GM23248 (cell line): ENCODE results near the gene LOC128125822.
"Not testable (repeated sequence)": the region's sequence is repeated elsewhere in the genome, so short reads cannot be mapped to it uniquely, and the experiment has no call there.

Experiments
- DNase-seq: peaks from one replicate; pipeline ENCODE4 v3.0.0-alpha.2; 2015
- H2AFZ ChIP-seq: fragments of 200-600 bp; sonication (generic); 2 replicates; pipeline ENCODE4 v1.6.1; 2016; ENCODE audit warnings: antibody characterized with exemption
- H3F3A ChIP-seq: fragments of 200-600 bp; sonication (generic); 2 replicates; pipeline ENCODE4 v1.6.1; 2016; ENCODE audit warnings: mild to moderate bottlenecking, antibody characterized with exemption, mixed run types; ENCODE audit not compliant: insufficient read depth
- H3K27ac ChIP-seq: fragments of 200-600 bp; sonication (generic); 2 replicates; pipeline ENCODE4 v1.5.1; 2016; ENCODE audit warnings: mild to moderate bottlenecking
- H3K27me3 ChIP-seq: fragments of 200-600 bp; sonication (generic); replicated peaks from 2 replicates; pipeline ENCODE4 v1.6.1; 2016; ENCODE audit warnings: mild to moderate bottlenecking; ENCODE audit not compliant: insufficient read depth
- H3K36me3 ChIP-seq: fragments of 200-600 bp; sonication (generic); 2 replicates; pipeline ENCODE4 v1.6.1; 2016; ENCODE audit warnings: low read depth, mild to moderate bottlenecking
- H3K4me1 ChIP-seq: fragments of 200-600 bp; sonication (generic); 2 replicates; pipeline ENCODE4 v1.6.1; 2016; ENCODE audit warnings: mild to moderate bottlenecking; ENCODE audit not compliant: insufficient read depth
- H3K4me2 ChIP-seq: fragments of 200-600 bp; sonication (generic); one replicate; pipeline ENCODE4 v1.6.1; 2016; ENCODE audit warnings: mild to moderate bottlenecking; ENCODE audit not compliant: unreplicated experiment
- H3K4me3 ChIP-seq: fragments of 200-600 bp; sonication (generic); 2 replicates; pipeline ENCODE4 v1.5.1; 2016; ENCODE audit warnings: mild to moderate bottlenecking
- H3K79me2 ChIP-seq: fragments of 200-600 bp; sonication (generic); 2 replicates; pipeline ENCODE4 v1.6.1; 2016; ENCODE audit warnings: mild to moderate bottlenecking; ENCODE audit not compliant: insufficient read depth
- H3K9ac ChIP-seq: fragments of 200-600 bp; sonication (generic); 2 replicates; pipeline ENCODE4 v1.6.1; 2016; ENCODE audit warnings: mild to moderate bottlenecking
- H3K9me2 ChIP-seq: fragments of 200-600 bp; sonication (generic); 2 replicates; pipeline ENCODE4 v1.6.1; 2016; ENCODE audit warnings: mixed run types, mild to moderate bottlenecking, moderate library complexity; ENCODE audit not compliant: insufficient read depth
- H3K9me3 ChIP-seq: fragments of 200-600 bp; sonication (generic); one replicate; pipeline ENCODE4 v1.6.1; 2017; ENCODE audit warnings: low read depth
- H4K20me1 ChIP-seq: fragments of 200-600 bp; sonication (generic); 2 replicates; pipeline ENCODE4 v1.6.0; 2016; ENCODE audit not compliant: insufficient read depth
- EZH2 ChIP-seq: fragments of 200-600 bp; sonication (generic); IDR thresholded peaks from 2 replicates; pipeline ENCODE4 v1.6.1; 2018; ENCODE audit warnings: antibody characterized with exemption, mild to moderate bottlenecking; ENCODE audit not compliant: insufficient read depth, poor library complexity, severe bottlenecking
- EZH2phosphoT487 ChIP-seq: fragments of 200-600 bp; sonication (generic); IDR thresholded peaks from 2 replicates; pipeline ENCODE4 v1.6.1; 2018; ENCODE audit warnings: antibody characterized with exemption, moderate library complexity, mild to moderate bottlenecking, low read depth; ENCODE audit not compliant: insufficient read depth
- WGBS, 2 experiments: methylation state at CpG; one replicate each; pipeline ENCODE4 v1.1.6; 2015 to 2017; ENCODE audit warnings: low lambda C conversion rate in 2 of 2, low coverage in 1 of 2; ENCODE audit errors: missing lambda C conversion rate in 2 of 2; 5-methylcytosine and 5-hydroxymethylcytosine counted together
- in situ Hi-C: fragments of 300-500 bp; cut with MboI; formaldehyde crosslinking; loops from 2 replicates; pipeline ENCODE4 v1.15.0; 2020

The LOC128125822 gene

GRCh38 chr6:63581355-63582013 is 9.2 kb downstream of the LOC128125822 start:
- H3K9me2 ChIP-seq: no peaks in the 10 kb centered on the region
- peaks cover 6% of the 10 kb centered on the region; the same call in 1 of the 2 replicates for H3K4me1 ChIP-seq
- no peaks in the 10 kb centered on the region; the same call in 1 of the 2 replicates for H4K20me1 ChIP-seq
- TF ChIP-seq EZH2 (no peak), EZH2phosphoT487 (no peak)
- no peaks in the 10 kb centered on the region for H3K27me3 ChIP-seq
- no peak overlapping the region for H3K4me3 ChIP-seq
- peaks cover 70% of the 10 kb centered on the region for H3K36me3 ChIP-seq
- in situ Hi-C loops: no loop called here
- no peak for DNase-seq
- peaks cover 47% of the 10 kb centered on the region for H3K79me2 ChIP-seq
- no peaks in the 10 kb centered on the region for H3K9me3 ChIP-seq
- WGBS, 2 experiments: 96 to 97% methylated on average over 2 of the region's 2 CpGs
- H3K27ac ChIP-seq: no peak overlapping the region
- H3F3A ChIP-seq: peaks cover 82% of the 10 kb centered on the region
- H3K9ac ChIP-seq: no peak overlapping the region
- H3K4me2 ChIP-seq: no peak overlapping the region
- no peak overlapping the region for H2AFZ ChIP-seq

- no peaks in the 10 kb centered on the region for H3K9me3 ChIP-seq
- no peaks in the 10 kb centered on the region for H3K4me1 ChIP-seq
- H3K9me2 ChIP-seq: no peaks in the 10 kb centered on the region
- H2AFZ ChIP-seq: no peak overlapping the region
- H4K20me1 ChIP-seq: no peaks in the 10 kb centered on the region; the same call in 1 of the 2 replicates
- no peak overlapping the region for H3K4me3 ChIP-seq
- H3K4me2 ChIP-seq: no peak overlapping the region
- H3K27me3 ChIP-seq: no peaks in the 10 kb centered on the region
- H3K79me2 ChIP-seq: peaks cover 34% of the 10 kb centered on the region
- in situ Hi-C loops: no loop called here
- peaks cover 74% of the 10 kb centered on the region for H3F3A ChIP-seq
- TF ChIP-seq EZH2phosphoT487 (no peak), EZH2 (no peak)
- H3K27ac ChIP-seq: no peak overlapping the region
- H3K36me3 ChIP-seq: peaks cover 59% of the 10 kb centered on the region
- DNase-seq: no peak
- H3K9ac ChIP-seq: no peak overlapping the region
- WGBS, 2 experiments: 89 to 91% methylated on average over 4 of the region's 4 CpGs
Observed at GRCh38 chr6:63582579-63583231, 10.4 kb downstream of the LOC128125822 start.

- Histone ChIP-seq H3K27ac (no peak overlapping the region), H3K36me3 (peaks cover 46% of the 10 kb centered on the region), H3K9me2 (no peaks in the 10 kb centered on the region), H3K27me3 (no peaks in the 10 kb centered on the region), H3K79me2 (peaks cover 20% of the 10 kb centered on the region), H3K4me2 (no peak overlapping the region), H2AFZ (no peak overlapping the region), H3F3A (peaks cover 73% of the 10 kb centered on the region), H3K4me3 (no peak overlapping the region), H4K20me1 (no peaks in the 10 kb centered on the region; the same call in 1 of the 2 replicates), H3K9me3 (no peaks in the 10 kb centered on the region), H3K9ac (no peak overlapping the region), H3K4me1 (no peaks in the 10 kb centered on the region)
- 76 to 80% methylated on average over 4 of the region's 4 CpGs for WGBS, 2 experiments
- no peak for TF ChIP-seq EZH2
- TF ChIP-seq EZH2phosphoT487: no peak
- in situ Hi-C loops: no loop called here
- DNase-seq: no peak
Observed at GRCh38 chr6:63584125-63584514, 11.8 kb downstream of the LOC128125822 start.

- no peaks in the 10 kb centered on the region for H3K27me3 ChIP-seq
- no peak for TF ChIP-seq EZH2phosphoT487
- no peak for TF ChIP-seq EZH2
- DNase-seq: no peak
- H3F3A ChIP-seq: peaks cover 68% of the 10 kb centered on the region
- H3K79me2 ChIP-seq: peaks cover 16% of the 10 kb centered on the region
- WGBS, 2 experiments: 97 to 99% methylated on average over 8 of the region's 8 CpGs
- H3K4me2 ChIP-seq: no peak overlapping the region
- peaks cover 41% of the 10 kb centered on the region for H3K36me3 ChIP-seq
- no peaks in the 10 kb centered on the region for H3K4me1 ChIP-seq
- no peak overlapping the region for H3K4me3 ChIP-seq
- H3K9me2 ChIP-seq: no peaks in the 10 kb centered on the region
- no peaks in the 10 kb centered on the region for H3K9me3 ChIP-seq
- no peaks in the 10 kb centered on the region; the same call in 1 of the 2 replicates for H4K20me1 ChIP-seq
- no peak overlapping the region for H3K9ac ChIP-seq
- H3K27ac ChIP-seq: no peak overlapping the region
- in situ Hi-C loops: no loop called here
- H2AFZ ChIP-seq: no peak overlapping the region
Observed at GRCh38 chr6:63584566-63584965, 12.3 kb downstream of the LOC128125822 start.

- peaks cover 57% of the 10 kb centered on the region for H3F3A ChIP-seq
- 98 to 100% methylated on average over 2 of the region's 2 CpGs for WGBS, 2 experiments
- H3K27ac ChIP-seq, H3K4me1 ChIP-seq, H3K79me2 ChIP-seq, H3K9ac ChIP-seq, H3K4me2 ChIP-seq, H4K20me1 ChIP-seq, in situ Hi-C loops, H3K4me3 ChIP-seq, H3K9me3 ChIP-seq, H2AFZ ChIP-seq, H3K9me2 ChIP-seq, DNase-seq, H3K27me3 ChIP-seq: not testable (repeated sequence)
- H3K36me3 ChIP-seq: peaks cover 30% of the 10 kb centered on the region
Observed at GRCh38 chr6:63585652-63586051, 13.4 kb downstream of the LOC128125822 start.
